ENCODE measurements around the gene SPESP1.

Gene SPESP1

DNA sequence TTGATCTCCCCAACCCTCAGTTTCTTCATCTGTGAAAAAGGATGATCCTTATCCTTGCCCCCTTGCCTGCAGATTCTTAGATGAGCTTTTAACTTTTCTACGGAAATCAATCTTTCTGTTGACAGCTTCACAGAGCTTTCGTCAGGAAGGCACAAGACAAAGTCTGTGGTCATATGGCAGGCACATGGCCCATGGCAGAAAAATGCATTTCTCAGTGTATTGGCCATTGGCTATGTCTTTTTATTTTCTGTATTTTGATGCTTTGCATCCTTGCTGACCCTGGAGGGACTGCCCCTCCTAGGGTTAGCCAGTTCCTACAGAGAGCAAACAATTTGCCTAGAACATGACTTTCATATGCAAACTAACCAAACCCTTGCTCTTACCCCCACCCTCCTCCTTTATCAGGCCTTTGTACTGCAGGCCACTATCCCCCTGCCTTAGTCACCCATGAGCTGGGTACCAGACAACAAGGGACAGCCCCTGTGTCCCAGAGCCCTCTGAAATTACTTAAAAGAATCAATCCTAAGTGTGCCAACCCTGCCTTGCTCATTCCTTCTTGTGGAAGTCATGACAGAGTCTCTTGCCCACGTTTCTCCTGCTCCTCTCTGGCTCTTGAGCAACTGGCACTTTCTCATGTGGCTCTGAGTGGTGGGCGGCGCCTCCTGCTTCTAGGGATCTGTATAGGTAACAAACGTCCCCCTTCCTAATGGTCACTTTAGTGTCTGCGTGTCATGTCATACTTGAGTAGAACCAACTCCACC, 60.1 kb downstream of the SPESP1 start:
- Mint-ChIP-seq H3K4me1 (ENCODE audit: low read depth) (no peaks in the 10 kb centered on the region), H3K4me3 (no peak overlapping the region), H3K27ac (no peak overlapping the region), H3K9me3 (no peaks in the 10 kb centered on the region), H3K36me3 (ENCODE audit: low read depth) (no peaks in the 10 kb centered on the region), H3K27me3 (no peaks in the 10 kb centered on the region)
- intact Hi-C loops (cut with micrococcal nuclease): no loop called here

DNA sequence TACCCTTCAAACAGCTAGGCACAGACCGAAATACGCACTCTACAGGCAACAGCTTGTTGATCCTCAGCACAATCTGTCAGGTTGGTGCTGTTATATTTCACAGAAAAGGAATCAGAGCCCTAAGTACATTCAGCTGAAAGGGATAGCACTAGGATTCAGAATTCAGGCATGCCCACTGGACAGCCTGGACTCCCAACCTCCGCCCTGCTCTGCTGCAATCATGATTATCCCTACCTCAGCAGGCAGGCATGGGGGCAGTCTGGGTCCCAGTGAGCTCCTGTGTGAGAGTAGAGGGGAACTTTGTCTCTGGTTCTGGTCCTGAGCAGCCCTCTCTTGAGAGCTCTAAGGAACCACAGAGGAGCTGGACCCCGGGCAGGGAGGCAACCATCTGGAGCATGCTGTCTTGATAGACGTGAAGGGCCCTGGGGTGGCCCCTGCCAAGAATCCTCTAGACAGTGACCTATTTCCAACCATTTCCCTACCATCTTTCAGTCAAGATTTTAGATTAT, 60.7 kb downstream of the SPESP1 start:
- intact Hi-C loops (cut with micrococcal nuclease): no loop called here
- Mint-ChIP-seq H3K36me3 (ENCODE audit: low read depth) (no peaks in the 10 kb centered on the region), H3K4me1 (ENCODE audit: low read depth) (no peaks in the 10 kb centered on the region), H3K27ac (no peak overlapping the region), H3K4me3 (no peak overlapping the region), H3K9me3 (no peaks in the 10 kb centered on the region), H3K27me3 (no peaks in the 10 kb centered on the region)

- H3K27ac Mint-ChIP-seq: no peak overlapping the region
- no peak overlapping the region for H3K4me3 Mint-ChIP-seq
- H3K27me3 Mint-ChIP-seq: no peaks in the 10 kb centered on the region
- no peaks in the 10 kb centered on the region for H3K9me3 Mint-ChIP-seq
- intact Hi-C loops (cut with micrococcal nuclease): no loop called here
- H3K36me3 Mint-ChIP-seq (ENCODE audit: low read depth): no peaks in the 10 kb centered on the region
- no peaks in the 10 kb centered on the region for H3K4me1 Mint-ChIP-seq (ENCODE audit: low read depth)
Measured at GRCh38 chr15:68991723-68992122, 61.4 kb downstream of the SPESP1 start.

- intact Hi-C loops (cut with micrococcal nuclease): no loop called here
- H3K9me3 Mint-ChIP-seq: no peaks in the 10 kb centered on the region
- H3K4me1 Mint-ChIP-seq (ENCODE audit: low read depth): no peaks in the 10 kb centered on the region
- no peak overlapping the region for H3K4me3 Mint-ChIP-seq
- H3K27ac Mint-ChIP-seq: no peak overlapping the region
- no peaks in the 10 kb centered on the region for H3K27me3 Mint-ChIP-seq
- no peaks in the 10 kb centered on the region for H3K36me3 Mint-ChIP-seq (ENCODE audit: low read depth)
Measured at GRCh38 chr15:68992696-68993095, 62.4 kb downstream of the SPESP1 start.

DNA sequence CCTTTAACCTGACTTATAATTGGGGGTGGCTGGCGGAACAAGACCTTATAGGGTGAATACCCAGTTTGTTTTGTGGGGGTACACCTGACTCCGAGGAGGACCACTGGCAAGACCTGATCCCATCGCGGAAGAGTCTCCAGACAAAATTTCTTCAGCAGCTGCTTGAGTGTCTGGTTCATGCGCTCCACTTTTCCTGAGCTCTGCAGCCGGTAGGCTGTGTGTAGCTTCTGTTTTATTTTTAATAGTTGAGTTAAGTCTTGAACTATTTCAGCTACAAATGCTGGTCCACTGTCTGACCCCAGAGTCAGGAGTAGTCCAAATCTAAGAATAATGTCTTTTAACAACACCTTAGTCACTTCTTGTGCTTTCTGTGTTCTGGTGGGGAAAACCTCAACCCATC, 63.0 kb downstream of the SPESP1 start:
- H3K27me3 Mint-ChIP-seq: no peaks in the 10 kb centered on the region
- no peaks in the 10 kb centered on the region for H3K36me3 Mint-ChIP-seq (ENCODE audit: low read depth)
- no peak overlapping the region for H3K27ac Mint-ChIP-seq
- intact Hi-C loops (cut with micrococcal nuclease): no loop called here
- H3K9me3 Mint-ChIP-seq: no peaks in the 10 kb centered on the region
- H3K4me1 Mint-ChIP-seq (ENCODE audit: low read depth): no peaks in the 10 kb centered on the region
- no peak overlapping the region for H3K4me3 Mint-ChIP-seq

GRCh38 chr15:68994149-68994548, 63.8 kb downstream of the SPESP1 start:
- Mint-ChIP-seq H3K27me3 (no peaks in the 10 kb centered on the region), H3K9me3 (no peaks in the 10 kb centered on the region), H3K4me1 (ENCODE audit: low read depth) (no peaks in the 10 kb centered on the region), H3K4me3 (no peak overlapping the region), H3K36me3 (ENCODE audit: low read depth) (no peaks in the 10 kb centered on the region), H3K27ac (no peak overlapping the region)
- intact Hi-C loops (cut with micrococcal nuclease): no loop called here

- no peaks in the 10 kb centered on the region for H3K36me3 Mint-ChIP-seq (ENCODE audit: low read depth)
- H3K27ac Mint-ChIP-seq: no peak overlapping the region
- no peaks in the 10 kb centered on the region for H3K27me3 Mint-ChIP-seq
- intact Hi-C loops (cut with micrococcal nuclease): no loop called here
- no peaks in the 10 kb centered on the region for H3K4me1 Mint-ChIP-seq (ENCODE audit: low read depth)
- no peak overlapping the region for H3K4me3 Mint-ChIP-seq
- no peaks in the 10 kb centered on the region for H3K9me3 Mint-ChIP-seq
Measured at GRCh38 chr15:68994981-68995761, 64.8 kb downstream of the SPESP1 start.
